HG03139 (cell line): ENCODE measurements around the gene FBXL19.
"Not testable (repeated sequence)": the region's sequence is repeated elsewhere in the genome, so short reads cannot be mapped to it uniquely, and the experiment has no call there.

Experiments used
- ATAC-seq: cut with Tn5 transposase; IDR thresholded peaks from one replicate; pipeline ENCODE4 v1.9.1; 2021; ENCODE audit not compliant: unreplicated experiment

The FBXL19 gene

DNA sequence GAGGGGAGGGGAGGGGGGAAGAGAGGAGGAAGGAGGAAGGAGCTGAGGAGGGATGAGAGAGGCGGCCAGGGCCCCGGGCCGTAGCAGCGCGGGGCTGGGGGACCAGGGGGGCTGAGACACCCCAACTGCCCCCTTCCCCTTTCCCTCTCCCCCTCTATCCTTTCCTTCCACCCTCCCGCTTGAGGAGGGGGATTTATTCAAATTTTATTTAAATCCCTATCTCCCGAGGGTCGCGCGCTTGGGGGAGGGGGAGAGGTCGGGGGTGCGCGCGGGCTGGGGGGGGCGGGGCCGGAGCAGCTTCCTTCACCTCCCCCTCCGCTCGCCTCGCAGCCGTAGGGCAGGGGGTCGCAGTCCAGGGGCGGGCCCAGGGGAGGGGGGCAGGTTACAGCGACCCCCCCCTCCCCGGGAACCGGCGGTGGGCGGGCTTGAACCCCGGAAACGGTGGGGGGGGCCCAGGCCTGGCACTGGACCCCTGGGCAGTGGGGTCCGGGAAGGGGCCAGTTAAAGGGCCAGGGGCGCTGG, at the start of gene FBXL19:
TSS of gene FBXL19 (plus strand) at position 19 of the 522 bp plus-strand sequence. CDS start 2,183 bp downstream, outside the sequence.
- no peak for ATAC-seq

DNA sequence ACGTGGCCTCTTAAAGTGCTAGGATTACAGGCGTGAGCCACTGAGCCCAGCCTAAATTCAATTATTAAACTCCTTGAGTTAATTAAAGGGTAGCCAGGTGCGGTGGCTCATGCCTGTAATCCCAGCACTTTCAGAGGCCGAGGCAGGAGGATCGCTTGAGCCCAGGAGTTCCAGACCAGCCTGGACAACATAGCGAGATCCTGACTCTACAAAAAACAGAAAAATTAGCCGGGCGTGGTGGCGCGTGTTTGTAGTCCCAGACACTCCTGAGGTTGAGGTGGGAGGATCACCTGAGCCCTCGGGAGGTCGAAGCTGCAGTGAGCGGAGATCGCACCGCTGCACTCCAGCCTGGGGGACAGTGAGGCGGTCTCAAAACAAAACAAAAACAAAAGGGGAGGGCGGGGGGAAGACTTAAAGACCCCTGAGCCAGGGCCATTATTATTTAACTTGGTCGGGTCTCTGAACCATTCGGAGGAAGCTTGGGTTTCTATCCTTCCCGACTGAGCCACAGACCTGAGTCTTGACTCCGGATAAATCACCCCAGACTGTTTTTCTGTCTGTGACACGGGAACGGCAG, 49.0 kb upstream of the FBXL19 start:
- ATAC-seq: no peak

DNA sequence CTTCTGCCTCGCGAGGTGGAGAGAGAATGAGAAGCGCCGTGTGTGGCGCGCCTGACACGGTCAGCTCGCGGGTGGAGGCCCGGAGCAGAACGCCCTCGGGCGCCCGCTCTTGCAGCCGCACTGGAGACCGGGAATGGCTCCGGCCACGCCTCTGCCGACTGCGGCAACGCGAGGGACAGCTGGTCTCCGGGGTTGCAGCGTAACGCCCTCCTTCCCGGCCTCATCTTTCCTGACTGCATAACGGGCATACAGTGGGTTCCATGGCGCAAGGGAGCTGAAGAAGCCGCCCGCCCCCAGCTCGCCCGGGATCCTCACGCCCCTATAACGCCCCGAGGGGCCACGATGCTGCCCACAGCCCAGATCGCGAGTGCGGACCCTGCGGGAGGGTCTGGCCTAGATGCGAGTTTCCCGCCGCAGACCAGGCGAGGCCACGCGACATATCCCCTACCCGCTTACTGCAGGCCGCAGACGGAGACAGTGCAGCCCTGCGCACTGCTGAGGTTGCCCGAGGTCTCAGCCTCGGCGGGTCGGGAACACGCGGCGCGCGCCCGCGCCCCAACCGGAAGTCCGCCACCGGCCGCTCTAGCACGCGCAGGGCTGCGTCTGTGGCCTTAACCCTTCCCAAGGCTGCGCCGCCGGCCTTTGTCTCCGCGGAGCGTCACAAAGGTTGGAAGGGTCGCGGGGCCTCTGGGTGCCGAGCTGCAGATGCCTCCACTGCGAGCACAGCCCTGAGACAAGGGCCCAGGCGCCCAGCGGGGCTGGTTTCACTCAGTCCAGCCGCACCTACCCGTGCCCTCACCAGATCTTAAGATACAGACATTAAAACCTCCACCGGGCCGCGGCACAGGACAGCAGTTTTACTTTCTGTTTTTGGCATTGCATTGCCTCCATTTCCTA, 48.3 kb upstream of the FBXL19 start:
- ATAC-seq: peak; percentile 70

GRCh38 chr16:30875871-30876801, 47.2 kb upstream of the FBXL19 start:
- no peak for ATAC-seq

GRCh38 chr16:30876867-30877266, 46.5 kb upstream of the FBXL19 start:
- no peak for ATAC-seq

- no peak for ATAC-seq
Observed at GRCh38 chr16:30882429-30883310, 40.7 kb upstream of the FBXL19 start.

- ATAC-seq: no peak
Observed at GRCh38 chr16:30884760-30885159, 38.6 kb upstream of the FBXL19 start.

GRCh38 chr16:30885196-30885595, 38.2 kb upstream of the FBXL19 start:
- no peak for ATAC-seq

DNA sequence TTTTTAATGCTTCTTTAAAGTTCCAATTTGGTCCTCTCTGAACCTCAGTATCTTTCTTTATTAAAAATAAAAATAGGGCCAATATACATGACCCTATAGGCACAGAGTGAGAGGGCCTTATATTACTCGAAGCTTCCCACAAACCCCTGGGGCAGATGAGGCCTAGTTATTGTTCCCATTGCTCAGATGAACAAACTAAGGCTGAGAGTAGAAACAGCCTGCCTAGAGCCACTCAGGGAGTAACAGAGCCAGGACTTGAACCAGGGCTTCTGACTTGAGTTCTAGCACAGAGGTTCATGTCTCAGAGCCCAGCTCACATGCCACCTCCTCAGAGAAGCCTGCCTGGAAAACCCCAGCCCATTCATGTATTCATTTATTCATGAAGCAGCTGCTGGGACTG, 37.2 kb upstream of the FBXL19 start:
- no peak for ATAC-seq

- ATAC-seq: no peak
Observed at GRCh38 chr16:30887927-30888326, 35.4 kb upstream of the FBXL19 start.

DNA sequence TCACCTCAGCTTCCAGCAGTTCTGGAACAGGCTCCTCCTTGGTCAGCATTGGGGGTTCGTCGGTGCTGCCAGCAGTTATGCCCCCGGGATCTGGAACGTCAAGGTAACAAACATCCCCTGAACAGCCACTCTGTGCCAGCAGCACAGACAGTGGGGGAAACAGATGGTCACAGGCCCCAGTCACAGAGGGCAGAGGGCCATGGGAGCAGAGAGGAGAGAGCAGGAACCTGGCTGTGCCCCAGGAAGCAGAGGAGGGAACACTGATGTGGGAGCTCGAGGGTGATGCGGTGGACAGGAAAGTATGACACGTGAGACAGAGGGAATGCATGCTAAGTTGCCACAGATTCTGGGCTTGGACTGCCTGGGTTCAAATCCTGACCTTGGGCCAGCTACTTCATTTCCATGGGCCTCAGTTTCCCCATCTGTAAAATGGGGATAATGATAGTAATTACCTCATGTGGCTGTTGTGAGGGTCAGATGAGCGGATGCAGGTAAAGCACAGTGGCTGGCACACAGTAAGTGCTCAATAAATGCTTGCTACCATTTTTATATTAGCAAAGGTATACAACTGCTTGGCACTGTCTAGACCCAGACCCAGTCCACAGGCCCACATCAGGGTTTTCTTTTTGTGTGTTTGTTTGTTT, 34.4 kb upstream of the FBXL19 start:
- ATAC-seq: no peak

- no peak for ATAC-seq
Observed at GRCh38 chr16:30889721-30890120, 33.7 kb upstream of the FBXL19 start.

GRCh38 chr16:30891043-30891823, 32.1 kb upstream of the FBXL19 start:
- ATAC-seq: not testable (repeated sequence)

GRCh38 chr16:30892670-30893416, 30.5 kb upstream of the FBXL19 start:
- no peak for ATAC-seq

DNA sequence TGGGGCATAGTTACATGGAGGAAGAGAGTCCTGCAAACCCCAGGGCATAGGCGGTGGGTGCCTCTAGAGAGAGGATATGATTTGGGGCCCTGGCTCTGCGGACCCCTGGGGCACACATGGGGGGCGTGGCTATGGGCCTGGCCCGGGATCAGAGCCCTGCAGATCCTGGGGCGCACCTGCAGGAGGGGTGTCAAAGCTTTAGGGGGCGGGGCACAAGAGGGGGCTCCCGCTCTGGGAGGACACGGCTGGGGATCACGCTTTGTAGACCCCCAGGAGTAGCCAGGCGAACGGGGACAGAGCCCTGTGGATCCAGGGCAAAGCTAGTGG, 30.0 kb upstream of the FBXL19 start:
- ATAC-seq: no peak

- ATAC-seq: peak; percentile 67
Observed at GRCh38 chr16:30893744-30894539, 29.4 kb upstream of the FBXL19 start, which contains the start of gene BCL7C. Gene BCL7C (minus strand): TSS chr16:30894077. CDS start chr16:30893944, 133 bp downstream.
